Measurements from ENCODE around the gene NKX6-1.

Gene NKX6-1

GRCh38 chr4:84497504-84498202 is 1.4 kb downstream of the NKX6-1 start:
- no peak for DNase-seq

- no peak for DNase-seq
Measured at GRCh38 chr4:84496706-84497503, 2.2 kb downstream of the NKX6-1 start.

GRCh38 chr4:84496331-84496705 is 2.8 kb downstream of the NKX6-1 start:
- DNase-seq = no peak

GRCh38 chr4:84495794-84496261 is 3.3 kb downstream of the NKX6-1 start:
- no peak for DNase-seq

- DNase-seq = no peak
Measured at GRCh38 chr4:84495118-84495793, 3.8 kb downstream of the NKX6-1 start.

GRCh38 chr4:84494531-84494930 is 4.6 kb downstream of the NKX6-1 start:
- DNase-seq = no peak

- DNase-seq = no peak
Measured at GRCh38 chr4:84494076-84494475, 5.0 kb downstream of the NKX6-1 start.

GRCh38 chr4:84493092-84493850 is 5.8 kb downstream of the NKX6-1 start:
- no peak for DNase-seq

GRCh38 chr4:84492737-84493091 is 6.4 kb downstream of the NKX6-1 start:
- DNase-seq = no peak

GRCh38 chr4:84492290-84492689 is 6.8 kb downstream of the NKX6-1 start:
- DNase-seq = no peak

- DNase-seq = no peak
Measured at GRCh38 chr4:84491481-84491880, 7.6 kb downstream of the NKX6-1 start.

GRCh38 chr4:84490663-84491062 is 8.4 kb downstream of the NKX6-1 start:
- DNase-seq = no peak

- no peak for DNase-seq
Measured at GRCh38 chr4:84484236-84484635, 14.9 kb downstream of the NKX6-1 start.

GRCh38 chr4:84483688-84484087 is 15.4 kb downstream of the NKX6-1 start:
- no peak for DNase-seq

- DNase-seq = no peak
Measured at GRCh38 chr4:84482564-84483563, 16.2 kb downstream of the NKX6-1 start.

GRCh38 chr4:84481860-84482245 is 17.2 kb downstream of the NKX6-1 start:
- DNase-seq = no peak

- DNase-seq = no peak
Measured at GRCh38 chr4:84481077-84481859, 17.8 kb downstream of the NKX6-1 start.

GRCh38 chr4:84480082-84480481 is 19.0 kb downstream of the NKX6-1 start:
- no peak for DNase-seq

GRCh38 chr4:84479663-84480062 is 19.4 kb downstream of the NKX6-1 start:
- DNase-seq = no peak

- no peak for DNase-seq
Measured at GRCh38 chr4:84477738-84478137, 21.4 kb downstream of the NKX6-1 start.

- no peak for DNase-seq
Measured at GRCh38 chr4:84474107-84474506, 25.0 kb downstream of the NKX6-1 start.
